ENCODE data around the gene ANO10. TPM values are rescaled to one million over a fixed set of nuclear protein-coding genes. Genes with fewer than 3 reads are reported as not detected.

ANO10 gene
- total and polyA plus RNA-seq, 8 donors: 30.3 to 52.2 (median 35.4) TPM

- no peaks in the 10 kb centered on the region for H3K9me3 ChIP-seq
- TF ChIP-seq CTCF (IDR thresholded peaks at IDR 0.05): no peak
- DNase-seq (no peak), ATAC-seq (no peak)
- no peak overlapping the region for H3K4me3 ChIP-seq
- no peak overlapping the region for H3K27ac ChIP-seq
- intact Hi-C loops (cut with DNase I): no loop called here
- no peaks in the 10 kb centered on the region for H3K27me3 ChIP-seq
- H3K36me3 ChIP-seq: no peaks in the 10 kb centered on the region
- H3K4me1 ChIP-seq: no peaks in the 10 kb centered on the region
These were observed 115.2 kb downstream of the ANO10 start for GRCh38 chr3:43506644-43507043.

- no peak for TF ChIP-seq CTCF (IDR thresholded peaks at IDR 0.05)
- intact Hi-C loops (cut with DNase I): no loop called here
- DNase-seq: no peak
- ATAC-seq: no peak
- H3K27ac ChIP-seq: no peak overlapping the region
- no peaks in the 10 kb centered on the region for H3K9me3 ChIP-seq
- no peaks in the 10 kb centered on the region for H3K4me1 ChIP-seq
- H3K36me3 ChIP-seq: peaks cover 0 to under 1% of the 10 kb centered on the region in 2 donors
- H3K4me3 ChIP-seq: no peak overlapping the region
- no peaks in the 10 kb centered on the region for H3K27me3 ChIP-seq
These were observed 116.5 kb downstream of the ANO10 start for GRCh38 chr3:43505351-43505750.

- peaks cover 0 to 19% of the 10 kb centered on the region in 2 donors for H3K4me1 ChIP-seq
- no peaks in the 10 kb centered on the region for H3K27me3 ChIP-seq
- TF ChIP-seq CTCF (IDR thresholded peaks at IDR 0.05): peak; percentile 32 to 52
- H3K27ac ChIP-seq: no peak overlapping the region
- H3K9me3 ChIP-seq: no peaks in the 10 kb centered on the region
- H3K36me3 ChIP-seq: peaks cover 0 to 3% of the 10 kb centered on the region in 2 donors
- ATAC-seq (peak; percentile 41), DNase-seq (peak in 2 of 4 donors; percentile 29 to 30)
- H3K4me3 ChIP-seq: no peak overlapping the region
- intact Hi-C loops (cut with DNase I): no loop called here
These were observed 118.6 kb downstream of the ANO10 start for GRCh38 chr3:43503067-43503728.

- no peak for TF ChIP-seq CTCF (IDR thresholded peaks at IDR 0.05)
These were observed 122.6 kb downstream of the ANO10 start for GRCh38 chr3:43499256-43499655.

GRCh38 chr3:43497905-43498365, 123.9 kb downstream of the ANO10 start:
- Histone ChIP-seq H3K36me3 (peaks cover 0 to 3% of the 10 kb centered on the region in 2 donors), H3K27me3 (no peaks in the 10 kb centered on the region), H3K9me3 (no peaks in the 10 kb centered on the region), H3K27ac (no peak overlapping the region), H3K4me1 (peaks cover 0 to 34% of the 10 kb centered on the region in 2 donors), H3K4me3 (no peak overlapping the region)
- DNase-seq (no peak), ATAC-seq (no peak)
- intact Hi-C loops (cut with DNase I): no loop called here
- no peak for TF ChIP-seq CTCF (IDR thresholded peaks at IDR 0.05)

More at GRCh38 chr3:43499256-43499655, 122.6 kb downstream of the ANO10 start:
- Histone ChIP-seq H3K4me3 (no peak overlapping the region), H3K9me3 (no peaks in the 10 kb centered on the region), H3K27ac (peak overlapping the region in 1 of 2 donors; percentile 0), H3K27me3 (no peaks in the 10 kb centered on the region), H3K36me3 (peaks cover 0 to 3% of the 10 kb centered on the region in 2 donors), H3K4me1 (peaks cover 0 to 34% of the 10 kb centered on the region in 2 donors)
- intact Hi-C loops (cut with DNase I): no loop called here
- ATAC-seq (peak; percentile 63), DNase-seq (peak in 1 of 4 donors; percentile 38)

Data from left lung (tissue), 10 donors.